HUES6 (cell line): Measurements from ENCODE around the gene STRADA.

Experiments used
- H3K27ac ChIP-seq: 2 replicates; pipeline ENCODE4 v1.7.0; 2013; ENCODE audit warnings: low read depth, mild to moderate bottlenecking, low read length, inconsistent platforms
- H3K27me3 ChIP-seq: 2 replicates; pipeline ENCODE4 v1.6.1; 2013; ENCODE audit warnings: low read length; ENCODE audit not compliant: control insufficient read depth, insufficient read depth
- H3K36me3 ChIP-seq: 2 replicates; pipeline ENCODE4 v1.6.1; 2013; ENCODE audit warnings: low read length; ENCODE audit not compliant: control insufficient read depth, insufficient read depth
- H3K4me1 ChIP-seq: 2 replicates; pipeline ENCODE4 v1.6.1; 2013; ENCODE audit warnings: low read length; ENCODE audit not compliant: control insufficient read depth, insufficient read depth
- H3K4me3 ChIP-seq: 2 replicates; pipeline ENCODE4 v1.5.1; 2013; ENCODE audit warnings: low read depth, low read length
- H3K9ac ChIP-seq: one replicate; pipeline ENCODE4 v1.6.1; 2013; ENCODE audit warnings: mild to moderate bottlenecking, low read length
- H3K9me3 ChIP-seq: 2 replicates; pipeline ENCODE4 v1.6.1; 2013; ENCODE audit warnings: low read depth, low read length; ENCODE audit not compliant: control insufficient read depth, insufficient read depth

The STRADA gene

DNA sequence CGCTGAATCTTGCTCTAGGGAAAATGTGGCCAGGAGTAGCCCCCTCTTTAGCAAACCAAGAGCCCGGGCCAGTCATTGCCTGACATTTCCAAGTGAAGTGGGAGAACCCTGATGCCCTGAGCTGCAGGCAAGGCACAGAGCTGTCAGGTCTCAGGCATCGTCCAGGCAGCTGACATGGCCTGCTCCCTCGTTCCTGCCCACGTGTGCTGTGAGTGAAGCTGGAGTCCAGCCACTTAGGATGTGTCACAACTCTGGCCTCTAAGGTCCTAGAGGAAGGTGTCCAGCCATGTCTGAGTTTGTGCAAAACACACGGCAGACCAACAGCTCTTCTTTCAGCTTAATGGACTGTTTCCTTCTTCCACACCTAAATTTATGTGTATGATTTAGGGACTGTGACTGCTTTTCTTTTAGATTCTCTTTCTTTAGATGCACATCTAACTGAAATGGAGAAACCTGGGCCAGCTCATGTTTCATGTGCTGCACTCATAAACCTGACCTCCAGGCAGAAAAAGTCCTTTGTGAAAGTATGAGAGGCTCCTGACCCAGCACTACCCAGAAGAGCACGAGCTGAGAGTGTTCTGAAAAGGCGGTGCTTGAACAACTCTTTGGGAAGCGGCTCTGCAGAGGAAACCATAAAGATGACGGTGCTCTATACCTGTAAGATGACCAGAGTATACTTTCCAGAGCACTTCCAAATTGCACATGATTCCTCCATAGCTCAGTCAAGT lies 26.9 kb downstream of the STRADA start:
- Histone ChIP-seq H3K27ac (no peak overlapping the region), H3K4me3 (no peak overlapping the region), H3K9ac (no peak overlapping the region), H3K36me3 (peaks cover 41% of the 10 kb centered on the region), H3K9me3 (no peaks in the 10 kb centered on the region), H3K4me1 (no peaks in the 10 kb centered on the region), H3K27me3 (no peaks in the 10 kb centered on the region)

DNA sequence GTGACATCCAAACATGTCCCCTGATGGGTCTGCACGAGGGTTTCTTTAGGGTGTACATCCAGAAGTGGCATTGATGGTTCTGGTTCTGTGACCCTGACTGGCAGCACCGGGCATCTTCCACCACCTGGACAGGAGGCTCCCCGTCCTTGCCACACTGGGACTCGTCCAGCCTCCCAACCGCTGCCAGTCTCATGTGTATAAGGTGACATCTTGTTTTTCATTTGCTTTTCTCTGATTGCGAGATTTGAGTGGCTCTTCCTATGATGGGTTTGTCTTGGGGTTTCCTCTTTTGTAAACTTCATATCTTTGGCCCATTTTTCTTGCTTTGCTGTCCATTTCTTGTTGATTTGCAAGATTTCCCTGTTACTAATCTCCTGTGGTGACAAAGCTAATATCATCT lies 32.5 kb downstream of the STRADA start:
- Histone ChIP-seq H3K36me3 (peaks cover 75% of the 10 kb centered on the region), H3K9me3 (no peaks in the 10 kb centered on the region), H3K9ac (no peak overlapping the region), H3K4me3 (no peak overlapping the region), H3K27me3 (no peaks in the 10 kb centered on the region), H3K4me1 (no peaks in the 10 kb centered on the region; the same call in 1 of the 2 replicates), H3K27ac (no peak overlapping the region)

DNA sequence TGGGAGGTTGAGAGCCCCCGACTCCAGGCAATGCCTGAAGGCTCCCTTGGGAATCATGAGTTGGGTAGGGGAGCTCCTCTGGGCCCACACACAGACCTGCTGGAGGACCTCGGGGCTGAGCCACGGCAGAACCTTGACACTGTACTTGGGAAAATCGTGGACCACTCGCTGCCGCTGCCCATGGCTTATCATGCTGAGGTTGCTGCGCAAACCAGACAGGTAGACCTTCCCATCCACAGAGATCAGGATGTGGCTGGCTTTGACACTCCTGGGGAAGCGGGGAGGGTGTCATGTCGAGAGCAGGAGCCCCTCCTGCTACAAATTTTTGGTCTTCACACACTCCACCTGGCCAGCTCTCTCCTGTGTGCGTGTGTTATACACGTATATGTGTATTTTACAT lies 34.4 kb downstream of the STRADA start:
- peaks cover 8% of the 10 kb centered on the region for H3K4me1 ChIP-seq
- H3K27me3 ChIP-seq, result no peaks in the 10 kb centered on the region
- no peak overlapping the region for H3K27ac ChIP-seq
- no peaks in the 10 kb centered on the region for H3K9me3 ChIP-seq
- peaks cover 70% of the 10 kb centered on the region for H3K36me3 ChIP-seq
- no peak overlapping the region for H3K9ac ChIP-seq
- no peak overlapping the region for H3K4me3 ChIP-seq

DNA sequence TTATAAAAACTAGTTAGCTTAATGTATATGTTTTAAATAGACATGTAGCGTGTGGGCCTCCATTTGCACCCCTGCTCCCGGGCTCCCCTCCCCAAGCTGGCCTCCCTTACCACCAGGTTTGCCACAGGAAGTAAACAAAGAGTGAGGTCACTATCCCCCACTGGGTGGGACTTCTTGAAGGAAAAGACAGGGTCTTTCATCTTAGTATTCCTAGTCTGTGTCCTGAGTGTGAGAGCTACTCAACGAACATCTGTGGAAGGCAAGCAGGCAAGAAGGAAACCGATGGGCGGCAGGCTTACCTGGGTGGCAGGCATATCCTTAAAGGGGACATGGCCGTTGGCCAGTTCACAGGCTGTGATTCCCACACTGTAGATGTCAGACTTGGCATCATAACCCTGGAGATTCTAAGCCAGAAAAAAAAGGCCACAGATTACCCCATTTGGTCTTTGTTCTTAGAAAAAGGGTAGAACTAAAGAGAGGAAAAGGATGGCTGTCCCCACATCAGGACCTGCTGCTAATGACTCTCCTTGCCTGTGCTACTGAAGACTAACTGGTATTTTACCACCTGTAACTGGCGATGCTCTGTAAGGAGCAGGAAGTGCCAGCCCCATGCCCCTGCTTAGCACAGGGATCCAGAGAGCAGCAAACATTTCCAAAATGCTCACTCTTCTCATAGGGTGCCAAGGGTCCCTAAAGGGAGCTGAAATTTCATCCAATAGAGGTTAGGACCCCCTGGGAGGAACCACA lies 35.1 kb downstream of the STRADA start:
- Histone ChIP-seq H3K4me1 (peaks cover 12% of the 10 kb centered on the region), H3K9ac (no peak overlapping the region), H3K27me3 (no peaks in the 10 kb centered on the region), H3K36me3 (peaks cover 64% of the 10 kb centered on the region), H3K9me3 (no peaks in the 10 kb centered on the region), H3K4me3 (no peak overlapping the region), H3K27ac (no peak overlapping the region)

DNA sequence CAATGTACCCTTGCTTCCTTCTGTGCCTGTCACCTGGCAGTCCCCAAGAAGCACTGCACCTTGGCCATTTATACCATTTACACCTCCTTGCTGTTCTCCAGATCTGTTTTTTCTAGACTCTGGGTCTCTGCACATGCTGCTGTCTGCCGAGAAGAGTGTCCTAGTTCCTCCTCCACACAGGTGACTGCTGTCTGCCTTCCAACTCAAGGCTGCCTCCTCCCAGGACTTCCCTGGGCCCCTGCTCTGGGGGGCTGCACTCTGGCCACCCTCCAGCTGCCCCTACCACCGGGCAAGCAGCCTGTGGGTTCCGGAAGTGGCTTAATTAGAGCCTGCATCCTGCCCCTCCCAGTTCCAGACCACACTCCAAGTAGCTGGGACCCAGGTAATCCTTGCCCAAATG lies 35.9 kb downstream of the STRADA start:
- peaks cover 61% of the 10 kb centered on the region for H3K36me3 ChIP-seq
- H3K4me1 ChIP-seq, result peaks cover 20% of the 10 kb centered on the region
- no peak overlapping the region for H3K27ac ChIP-seq

DNA sequence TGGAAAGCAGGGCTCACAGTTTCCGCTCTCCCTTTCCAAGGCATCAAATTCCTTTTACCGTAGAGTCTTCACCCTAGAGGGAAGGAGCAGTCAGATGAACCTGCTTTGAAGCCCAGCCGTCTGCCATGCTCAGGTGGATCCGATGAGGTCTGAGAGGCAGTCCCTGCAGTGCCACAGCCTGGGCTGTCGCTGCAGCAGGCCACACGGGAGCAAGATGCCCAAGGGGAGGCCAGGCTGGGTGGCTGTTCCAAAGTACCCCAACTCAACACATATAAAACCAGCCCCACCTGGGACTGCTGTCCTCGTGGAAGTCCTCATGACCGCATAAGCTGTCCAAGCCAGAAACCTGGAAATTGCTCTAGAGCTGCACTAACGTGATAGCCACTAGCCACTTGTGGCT lies 36.8 kb downstream of the STRADA start:
- Histone ChIP-seq H3K4me3 (no peak overlapping the region), H3K4me1 (peaks cover 20% of the 10 kb centered on the region), H3K9ac (no peak overlapping the region), H3K36me3 (peaks cover 54% of the 10 kb centered on the region), H3K27ac (no peak overlapping the region), H3K9me3 (no peaks in the 10 kb centered on the region), H3K27me3 (no peaks in the 10 kb centered on the region)

More for the DNA sequence above, 35.9 kb downstream of the STRADA start:
- Histone ChIP-seq H3K27me3 (no peaks in the 10 kb centered on the region), H3K9ac (no peak overlapping the region), H3K4me3 (no peak overlapping the region), H3K9me3 (no peaks in the 10 kb centered on the region)

DNA sequence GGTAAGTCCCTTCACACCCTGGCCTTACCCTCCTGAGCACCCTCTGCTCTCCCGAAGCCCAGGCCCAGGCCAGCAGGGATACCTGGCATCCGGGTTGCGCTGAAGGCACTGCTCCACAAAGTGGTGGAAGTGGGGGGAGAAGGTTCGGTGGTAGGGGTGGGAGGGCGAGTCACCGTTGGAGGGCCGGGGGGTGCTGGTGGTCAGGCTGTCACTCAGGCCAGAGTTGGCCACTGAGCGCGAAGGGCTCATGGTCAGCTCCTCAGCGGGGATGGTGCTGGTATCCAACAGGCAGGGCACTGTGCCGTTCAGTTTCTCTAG lies 37.4 kb downstream of the STRADA start:
- no peak overlapping the region for H3K4me3 ChIP-seq
- H3K27me3 ChIP-seq, result no peaks in the 10 kb centered on the region
- peaks cover 20% of the 10 kb centered on the region for H3K4me1 ChIP-seq
- H3K9ac ChIP-seq, result no peak overlapping the region
- no peaks in the 10 kb centered on the region for H3K9me3 ChIP-seq
- no peak overlapping the region for H3K27ac ChIP-seq
- H3K36me3 ChIP-seq, result peaks cover 48% of the 10 kb centered on the region

DNA sequence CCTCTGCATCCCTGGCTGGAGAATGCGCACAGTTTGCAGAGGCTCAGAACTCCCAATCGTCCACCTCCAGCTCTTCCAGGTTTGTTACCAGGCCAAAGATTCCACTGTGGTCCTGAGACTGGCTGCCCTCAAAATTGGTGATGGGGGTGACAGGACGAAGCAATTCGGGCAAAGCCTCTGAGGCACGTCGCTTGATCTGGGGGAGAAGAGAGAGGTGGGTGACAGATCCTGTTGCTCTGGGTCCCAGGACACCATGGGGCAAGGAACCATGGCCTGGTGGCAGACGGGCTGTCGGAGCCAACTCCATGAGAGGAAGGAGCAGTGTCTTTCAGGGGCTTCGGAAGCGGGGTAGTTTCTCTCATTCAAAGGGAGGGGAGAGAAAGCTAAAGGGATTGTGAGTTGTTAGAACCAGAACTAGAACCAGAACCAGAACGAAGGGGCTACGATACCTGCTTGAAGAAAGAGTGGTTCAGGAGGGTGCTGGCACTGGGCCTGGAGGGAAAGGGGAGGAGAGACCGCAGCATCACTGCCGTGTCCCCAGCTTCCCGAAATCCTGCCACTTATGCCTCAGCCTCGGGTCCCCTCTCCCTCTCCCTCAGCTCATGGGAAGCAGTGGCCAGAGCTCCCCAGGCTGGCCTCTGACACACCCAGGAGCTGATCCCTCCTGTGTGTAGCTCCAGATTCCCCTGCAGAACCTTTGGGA lies 37.9 kb downstream of the STRADA start:
- H3K36me3 ChIP-seq, result peaks cover 43% of the 10 kb centered on the region
- H3K4me3 ChIP-seq, result no peak overlapping the region
- H3K27ac ChIP-seq, result no peak overlapping the region
- no peaks in the 10 kb centered on the region for H3K27me3 ChIP-seq
- H3K4me1 ChIP-seq, result peaks cover 20% of the 10 kb centered on the region
- H3K9me3 ChIP-seq, result no peaks in the 10 kb centered on the region
- H3K9ac ChIP-seq, result no peak overlapping the region

DNA sequence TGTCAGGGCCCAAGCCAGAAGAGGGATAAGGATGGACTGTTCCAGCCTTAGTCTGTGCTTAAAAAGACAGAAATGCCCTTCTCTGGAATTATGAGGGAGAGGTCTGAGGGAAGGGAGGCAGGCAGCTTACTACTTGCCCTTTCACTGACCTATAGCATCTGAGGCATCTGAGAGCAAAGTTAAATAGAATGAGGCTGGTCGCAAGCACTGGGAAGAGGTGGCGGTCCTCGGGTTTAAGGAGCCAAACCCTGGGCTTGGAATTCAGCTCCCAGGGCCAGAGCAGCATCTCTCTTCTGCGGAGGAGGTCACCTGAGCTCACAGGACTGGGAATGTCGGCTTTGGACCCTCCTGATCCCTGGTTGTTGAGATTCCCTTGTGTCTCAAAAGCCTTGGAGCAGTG lies 38.6 kb downstream of the STRADA start:
- Histone ChIP-seq H3K9ac (no peak overlapping the region), H3K27ac (no peak overlapping the region), H3K9me3 (no peaks in the 10 kb centered on the region), H3K4me1 (peaks cover 25% of the 10 kb centered on the region), H3K36me3 (peaks cover 36% of the 10 kb centered on the region), H3K27me3 (no peaks in the 10 kb centered on the region), H3K4me3 (no peak overlapping the region)

DNA sequence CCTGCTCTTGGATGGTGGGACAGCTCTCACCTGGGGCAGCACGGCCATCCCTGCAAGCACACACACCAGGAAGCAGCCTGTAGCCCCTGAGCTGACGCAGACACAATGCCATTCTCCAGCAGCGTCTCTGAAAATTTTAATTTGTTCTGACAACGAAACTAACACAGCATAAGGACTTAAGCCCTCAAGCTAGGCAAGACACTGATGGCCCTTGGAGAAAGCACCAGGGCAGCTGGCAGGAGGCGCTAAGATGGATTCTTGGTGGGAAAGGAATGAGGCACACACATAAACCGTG lies 38.9 kb downstream of the STRADA start:
- Histone ChIP-seq H3K27ac (no peak overlapping the region), H3K9ac (no peak overlapping the region), H3K4me3 (no peak overlapping the region), H3K27me3 (no peaks in the 10 kb centered on the region), H3K9me3 (no peaks in the 10 kb centered on the region), H3K36me3 (peaks cover 35% of the 10 kb centered on the region), H3K4me1 (peaks cover 29% of the 10 kb centered on the region)
